ENCODE results near the gene PPP2R3B.

Gene PPP2R3B

GRCh38 chrX:370963-371745 lies 15.6 kb downstream of the PPP2R3B start:
- no peak for DNase-seq (ENCODE audit: low spot score)

- DNase-seq (ENCODE audit: low spot score), result no peak
These were observed 16.3 kb downstream of the PPP2R3B start for GRCh38 chrX:370244-370962.

- DNase-seq (ENCODE audit: low spot score), result no peak
These were observed 17.1 kb downstream of the PPP2R3B start for GRCh38 chrX:369563-370101.

DNA sequence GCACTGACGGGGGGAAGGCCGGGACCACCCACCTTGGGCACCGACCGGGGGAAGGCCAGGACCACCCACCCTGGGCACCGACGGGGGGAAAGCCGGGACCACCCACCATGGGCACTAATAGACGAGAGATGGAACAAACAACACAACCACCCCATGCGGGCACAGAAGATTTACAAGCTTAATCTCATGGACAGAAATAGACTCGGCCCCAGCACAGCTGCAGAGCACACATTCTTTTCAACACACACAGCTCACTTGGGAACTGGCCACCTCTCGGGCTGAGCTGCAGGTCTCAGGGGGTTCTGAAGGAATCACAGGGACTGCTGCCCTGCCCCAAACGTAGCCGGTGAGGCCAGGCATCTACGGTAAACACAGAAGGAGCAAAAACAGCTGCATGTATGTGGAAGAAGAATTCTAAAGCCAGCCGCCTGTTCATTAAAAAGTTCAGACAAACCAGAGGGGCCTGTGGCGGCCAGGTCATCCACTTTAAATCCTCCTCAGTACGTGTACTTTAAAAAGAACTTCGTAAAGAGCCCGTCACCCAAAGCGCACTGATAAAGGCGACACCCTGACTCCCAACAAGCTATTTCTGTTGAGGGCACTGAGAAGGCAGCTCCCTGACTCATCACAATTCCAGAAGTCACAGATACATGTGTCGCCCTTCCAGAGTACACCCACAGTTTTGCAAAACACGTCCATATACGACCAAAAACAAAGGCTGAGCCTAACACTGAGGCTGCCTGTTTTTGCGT lies 17.7 kb downstream of the PPP2R3B start:
- no peak for DNase-seq (ENCODE audit: low spot score)

- DNase-seq (ENCODE audit: low spot score), result no peak
These were observed 18.8 kb downstream of the PPP2R3B start for GRCh38 chrX:367866-368265.

DNA sequence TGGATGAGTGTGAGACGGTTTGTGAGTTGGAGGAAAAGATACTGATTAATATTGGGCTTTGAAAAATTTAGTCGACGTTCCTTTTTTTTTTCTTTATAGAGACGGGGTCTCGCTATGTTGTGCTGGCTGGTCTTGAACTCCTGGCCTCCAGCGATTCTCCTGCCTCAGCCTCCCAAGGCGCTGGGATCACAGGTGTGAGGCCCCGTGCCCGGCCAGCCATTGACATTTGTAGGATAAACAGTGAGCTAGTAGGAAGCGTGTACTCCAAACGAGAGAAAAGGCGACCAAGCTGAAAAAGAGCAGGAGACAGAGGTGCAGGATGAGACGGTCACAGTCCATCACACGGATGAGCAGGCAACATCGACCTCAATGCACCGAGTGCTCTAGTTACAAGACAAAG lies 19.4 kb downstream of the PPP2R3B start:
- DNase-seq (ENCODE audit: low spot score), result no peak

DNA sequence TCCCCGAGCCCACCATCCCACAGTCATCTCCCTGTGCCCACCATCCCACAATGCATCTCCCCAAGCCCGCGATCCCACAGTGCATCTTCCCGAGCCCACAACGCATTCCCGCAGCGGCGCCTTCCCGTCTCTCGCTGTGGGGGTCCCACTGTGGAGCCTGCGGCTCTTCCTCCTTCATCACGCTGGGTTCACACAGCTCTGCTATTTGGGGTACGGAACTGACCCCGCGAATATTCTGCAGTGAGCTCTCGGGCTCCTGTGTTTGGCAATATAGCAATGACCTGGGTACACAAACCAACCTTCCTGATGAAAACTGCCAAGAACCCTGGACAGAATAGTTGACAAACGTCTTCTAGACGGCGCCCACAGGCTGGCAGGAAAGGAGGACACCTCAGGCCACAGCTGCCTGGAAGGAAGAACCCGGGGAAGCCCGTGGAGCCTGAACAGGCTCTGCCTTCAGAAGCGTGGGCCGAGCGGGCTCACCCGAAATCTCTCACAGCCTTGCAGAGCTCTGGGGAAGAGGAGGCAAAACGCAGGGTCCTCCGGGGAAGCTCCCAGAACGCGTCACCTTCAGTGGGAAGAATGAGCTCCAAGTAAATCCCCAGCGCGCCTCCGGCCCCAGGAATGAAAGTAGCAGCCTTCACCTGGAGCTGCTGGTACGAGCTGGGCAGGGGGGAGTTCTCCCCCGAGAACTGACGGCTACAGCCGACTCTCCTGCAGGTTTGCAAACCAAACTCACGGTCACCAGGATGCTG lies 22.9 kb downstream of the PPP2R3B start:
- DNase-seq (ENCODE audit: low spot score), result no peak

DNA sequence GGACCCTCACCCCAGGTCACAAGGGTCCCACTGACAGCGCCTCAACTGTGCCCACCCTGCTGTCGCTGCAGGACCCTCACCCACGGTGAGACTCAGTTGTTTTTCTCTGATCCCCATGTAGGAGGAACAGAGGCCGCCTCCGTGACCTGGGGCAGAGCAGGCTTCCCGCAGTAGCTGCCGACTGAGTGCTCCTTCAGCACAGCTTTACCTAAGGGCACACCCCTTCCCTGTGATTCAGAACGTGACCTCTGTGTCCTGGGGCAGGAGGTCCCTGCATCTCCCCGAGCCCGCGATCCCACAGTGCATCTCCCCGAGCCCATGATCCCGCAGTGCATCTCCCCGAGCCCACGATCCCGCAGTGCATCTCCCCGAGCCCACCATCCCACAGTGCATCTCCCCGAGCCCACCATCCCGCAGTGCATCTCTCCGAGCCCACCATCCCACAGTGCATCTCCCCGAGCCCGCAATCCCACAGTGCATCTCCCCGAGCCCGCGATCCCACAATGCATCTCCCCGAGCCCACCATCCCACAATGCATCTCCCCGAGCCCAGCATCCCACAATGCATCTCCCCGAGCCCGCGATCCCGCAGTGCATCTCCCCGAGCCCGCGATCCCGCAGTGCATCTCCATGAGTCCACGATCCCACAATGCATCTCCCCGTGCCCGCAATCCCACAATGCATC lies 23.6 kb downstream of the PPP2R3B start:
- DNase-seq (ENCODE audit: low spot score), result no peak

- no peak for DNase-seq (ENCODE audit: low spot score)
These were observed 24.4 kb downstream of the PPP2R3B start for GRCh38 chrX:362351-362750.

DNA sequence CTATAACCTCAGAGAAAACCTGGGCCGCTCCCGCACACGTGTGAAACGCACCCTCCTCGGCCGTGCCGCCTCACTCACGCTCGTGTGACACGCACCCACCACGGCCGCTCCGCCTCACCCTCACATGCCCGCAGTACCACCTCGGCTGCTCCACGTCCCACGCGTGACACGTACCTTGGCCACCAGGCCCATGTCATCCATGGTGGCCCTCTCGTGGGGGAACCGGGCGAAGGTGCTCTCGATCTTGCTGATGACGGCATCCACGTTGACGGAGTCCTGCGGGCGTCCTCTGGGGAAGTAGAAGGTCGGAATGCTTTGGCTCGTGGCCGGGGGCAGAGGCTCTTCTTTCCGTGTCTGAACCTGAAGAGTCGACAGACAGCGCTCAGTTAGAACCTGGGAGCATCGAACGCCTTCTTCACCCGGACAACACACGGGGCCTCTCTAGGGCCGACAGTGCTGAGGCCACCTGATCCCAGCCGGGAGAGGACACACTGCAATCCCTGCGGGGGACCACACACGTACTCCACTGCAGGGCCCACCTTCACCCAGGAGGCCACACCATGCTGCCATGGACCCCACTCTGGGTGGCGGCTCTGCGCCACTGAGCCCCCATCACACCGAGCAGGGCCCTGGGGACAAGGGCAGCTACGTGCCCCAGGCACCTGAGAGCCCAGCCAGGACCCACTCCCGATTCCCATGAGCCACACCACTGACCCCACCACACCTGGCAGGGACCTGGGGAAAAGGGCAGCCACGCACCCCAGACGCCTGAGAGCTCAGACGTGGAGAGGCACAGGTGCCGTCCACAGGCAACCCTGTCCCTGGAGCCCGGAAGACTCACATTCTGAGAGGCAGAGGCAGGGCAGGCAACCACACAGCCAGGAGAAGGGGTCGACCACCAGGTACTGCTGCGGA lies 25.2 kb downstream of the PPP2R3B start:
- no peak for DNase-seq (ENCODE audit: low spot score)

GRCh38 chrX:360496-361150 lies 26.1 kb downstream of the PPP2R3B start:
- no peak for DNase-seq (ENCODE audit: low spot score)

- DNase-seq (ENCODE audit: low spot score), result no peak
These were observed 28.0 kb downstream of the PPP2R3B start for GRCh38 chrX:358651-359143.

DNA sequence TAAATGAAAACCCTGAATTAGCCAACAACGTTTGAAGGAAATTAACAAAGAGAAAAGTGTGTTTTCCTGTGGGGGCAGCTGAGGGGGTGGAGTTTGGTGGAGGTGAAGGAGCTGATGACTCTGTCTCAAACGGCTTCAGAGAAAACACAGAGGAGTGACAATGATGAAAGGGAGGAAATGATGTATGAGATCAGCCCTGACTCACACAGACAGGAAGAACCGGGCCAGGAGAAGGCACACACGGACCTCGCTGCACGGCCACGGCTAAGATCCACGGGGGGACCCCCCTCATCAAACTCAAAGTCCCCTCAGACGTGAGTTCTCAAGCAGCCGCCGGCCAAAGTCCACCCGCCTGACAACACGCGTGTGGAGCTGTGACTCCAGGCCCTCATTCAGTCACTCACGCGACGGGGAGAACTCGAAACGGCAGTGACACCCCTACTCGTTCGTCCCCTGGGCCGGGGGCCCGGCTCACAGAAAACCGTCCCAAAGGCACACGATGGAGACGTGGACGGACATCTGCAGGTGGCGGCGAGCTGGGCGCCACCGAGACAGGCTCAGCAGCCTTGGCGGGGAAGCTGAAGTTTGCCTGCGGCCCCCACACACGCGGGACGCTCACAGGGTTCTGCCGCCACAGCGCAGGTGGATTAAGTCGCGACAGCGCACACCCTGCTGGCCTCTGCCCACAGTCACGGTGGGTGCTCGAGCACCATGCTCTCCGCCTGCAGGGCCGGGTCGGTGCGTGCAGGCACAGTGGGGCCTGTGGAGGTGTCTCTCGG lies 28.8 kb downstream of the PPP2R3B start:
- DNase-seq (ENCODE audit: low spot score), result no peak

DNA sequence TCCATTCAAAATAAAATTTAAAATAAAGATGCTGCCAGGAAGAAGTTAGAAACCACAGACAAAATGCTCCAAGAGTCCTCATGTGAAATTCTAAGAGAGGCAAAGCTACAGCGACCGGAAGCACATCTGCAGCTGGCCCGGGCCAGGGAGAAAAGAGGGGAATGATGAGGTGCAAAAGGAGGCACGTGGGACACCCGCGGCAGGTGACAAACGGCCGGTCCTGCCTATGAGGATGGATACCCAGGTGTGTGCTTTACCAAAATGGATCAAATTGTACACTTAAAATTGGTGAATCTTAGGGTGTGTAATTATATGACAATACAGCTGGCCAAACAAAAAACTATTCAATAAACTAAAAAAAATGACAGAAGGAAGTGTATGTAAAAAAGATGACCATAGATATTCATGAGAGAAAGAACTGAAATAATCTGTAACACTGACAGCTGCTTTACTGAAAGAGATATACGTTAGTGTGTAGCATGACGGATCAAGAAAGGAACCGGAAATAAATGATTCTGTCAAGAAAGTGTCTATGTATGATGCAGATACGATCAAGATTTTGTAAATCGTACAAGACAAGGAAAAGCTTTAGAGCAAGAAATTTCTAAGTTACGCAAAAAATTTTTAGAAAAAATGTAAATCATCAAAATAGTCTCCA lies 29.5 kb downstream of the PPP2R3B start:
- DNase-seq (ENCODE audit: low spot score), result no peak

- no peak for DNase-seq (ENCODE audit: low spot score)
These were observed 30.2 kb downstream of the PPP2R3B start for GRCh38 chrX:356385-357034.

GRCh38 chrX:355329-356050 lies 31.2 kb downstream of the PPP2R3B start:
- DNase-seq (ENCODE audit: low spot score), result no peak
